ACHN (cell line): ENCODE measurements around the gene FBXW11.
A peak's percentile ranks its signal among the peaks of the same experiment; 100 is the strongest.

Experiments
- DNase-seq: peaks from one replicate; pipeline ENCODE4 v3.0.0-alpha.2; 2015
- in situ Hi-C: cut with HindIII; loops from 2 replicates; pipeline ENCODE4 v1.10.0; 2017; ENCODE audit warnings: low sequenced_read_pairs, low pct_ligation_motif_present, low pct_unique_long_range_greater_than_20kb

FBXW11 gene

DNA sequence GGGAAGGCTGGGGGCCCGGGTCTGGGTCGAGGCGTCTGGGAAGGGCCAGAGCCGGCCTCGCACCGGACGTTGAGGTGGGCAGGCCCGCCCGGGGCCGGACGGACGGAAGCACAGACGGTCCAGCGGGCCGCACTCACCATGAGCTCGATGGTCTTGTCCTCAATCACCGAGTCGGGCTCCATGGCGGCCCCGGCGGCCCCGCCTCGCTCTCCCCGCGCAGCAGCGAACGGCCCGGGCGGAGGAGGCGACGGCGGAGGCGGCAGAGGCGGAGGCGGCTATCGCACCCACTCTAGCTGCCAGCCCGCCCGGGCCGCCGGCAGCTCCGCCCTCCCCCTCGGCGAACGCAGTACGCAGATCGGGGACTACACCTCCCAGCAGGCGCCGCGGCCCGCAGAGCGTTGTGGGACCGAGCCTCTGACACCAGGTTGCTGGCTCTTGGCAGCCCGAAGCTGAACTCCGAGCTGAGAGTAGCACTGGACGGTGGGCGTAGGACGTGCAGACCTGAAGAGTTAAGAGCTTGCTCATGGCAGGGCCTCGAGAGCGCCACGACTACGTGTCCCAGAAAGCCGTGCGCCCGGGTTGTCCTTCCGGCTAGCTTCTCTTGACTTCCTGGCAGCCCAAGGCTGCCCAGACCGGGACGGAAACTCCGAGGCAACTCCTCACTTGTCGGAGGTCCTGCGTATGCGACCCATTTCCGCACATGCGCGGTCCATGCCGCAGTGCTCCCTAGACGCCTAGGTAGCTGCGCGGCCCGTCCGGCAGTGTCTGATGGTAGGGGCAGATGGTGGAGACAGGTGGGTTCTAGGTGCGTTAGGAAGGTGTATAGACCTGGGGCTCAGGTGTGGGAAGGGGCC lies at the start of gene FBXW11:
TSS of gene FBXW11 (minus strand) at position 318 of the 854 bp plus-strand sequence. CDS start at position 182, 136 bp downstream.
- in situ Hi-C loops, result no loop called here

DNA sequence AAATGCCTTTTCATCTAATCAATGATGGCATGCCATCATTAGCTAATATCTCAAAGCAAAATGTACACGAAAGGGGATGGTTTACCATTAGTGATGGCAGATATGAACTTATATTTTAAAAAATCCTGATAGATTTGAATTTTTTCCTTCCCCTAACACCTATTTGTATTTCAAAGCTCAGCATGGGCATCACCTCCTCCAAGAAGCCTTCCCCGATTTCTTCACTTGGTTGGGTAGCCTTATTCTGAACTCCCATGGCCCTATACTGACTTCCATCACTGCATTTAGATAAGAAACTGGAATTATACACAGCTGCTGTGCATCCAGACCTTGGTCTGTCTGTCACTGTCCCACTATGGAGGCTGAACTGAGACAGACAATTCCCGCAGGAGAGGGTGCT lies 49.6 kb upstream of the FBXW11 start:
- in situ Hi-C loops, result no loop called here
- DNase-seq, result no peak

More for the DNA sequence above, at the start of gene FBXW11:
- peak; percentile 95 for DNase-seq

DNA sequence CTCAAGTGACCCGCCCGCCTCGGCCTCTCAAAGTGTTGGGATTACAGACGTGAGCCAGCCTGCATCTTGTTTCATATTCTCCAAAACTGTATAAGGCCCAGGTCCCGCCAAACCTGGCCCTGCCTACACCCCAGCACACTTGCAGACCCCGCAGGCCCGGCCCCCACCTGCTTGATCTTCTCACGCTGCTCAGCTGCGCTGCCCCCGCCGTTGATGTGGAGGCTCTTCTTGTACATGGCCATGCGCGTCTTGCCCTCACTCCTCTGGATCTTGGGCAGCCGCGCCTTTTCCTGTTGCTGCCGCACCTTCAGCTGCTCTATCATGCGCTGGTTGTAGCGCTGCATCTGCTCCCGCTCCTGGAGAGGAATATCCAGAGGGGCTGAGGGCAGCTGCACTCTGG lies 49.0 kb upstream of the FBXW11 start:
- DNase-seq, result no peak
- in situ Hi-C loops, result no loop called here

DNA sequence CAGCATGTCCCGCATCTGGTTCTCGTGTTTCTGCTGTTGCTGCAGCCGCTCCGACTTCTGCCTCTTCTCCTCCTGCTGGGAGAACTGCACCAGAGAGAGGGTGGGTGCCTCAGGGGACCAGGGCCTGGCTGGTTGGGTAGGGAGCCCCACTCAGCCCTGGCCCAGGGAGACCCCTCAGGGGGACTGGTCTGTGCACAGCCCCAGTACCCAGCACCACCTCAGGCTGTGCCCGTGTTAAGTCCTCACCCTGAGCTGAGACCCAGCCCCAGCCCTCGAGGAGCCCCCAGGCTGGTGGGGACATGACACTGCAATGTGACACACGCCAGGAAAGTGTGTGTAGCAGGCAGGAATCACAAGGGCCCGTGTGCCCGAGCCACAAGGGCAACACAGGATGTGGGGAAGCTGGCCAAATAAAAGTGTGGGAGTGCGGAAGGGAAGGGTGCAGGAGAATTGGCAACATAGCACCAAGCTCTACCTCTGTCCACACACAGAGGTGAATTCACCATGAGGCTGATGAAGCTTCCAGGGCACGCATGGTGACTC lies 48.2 kb upstream of the FBXW11 start:
- DNase-seq, result no peak
- in situ Hi-C loops, result no loop called here

DNA sequence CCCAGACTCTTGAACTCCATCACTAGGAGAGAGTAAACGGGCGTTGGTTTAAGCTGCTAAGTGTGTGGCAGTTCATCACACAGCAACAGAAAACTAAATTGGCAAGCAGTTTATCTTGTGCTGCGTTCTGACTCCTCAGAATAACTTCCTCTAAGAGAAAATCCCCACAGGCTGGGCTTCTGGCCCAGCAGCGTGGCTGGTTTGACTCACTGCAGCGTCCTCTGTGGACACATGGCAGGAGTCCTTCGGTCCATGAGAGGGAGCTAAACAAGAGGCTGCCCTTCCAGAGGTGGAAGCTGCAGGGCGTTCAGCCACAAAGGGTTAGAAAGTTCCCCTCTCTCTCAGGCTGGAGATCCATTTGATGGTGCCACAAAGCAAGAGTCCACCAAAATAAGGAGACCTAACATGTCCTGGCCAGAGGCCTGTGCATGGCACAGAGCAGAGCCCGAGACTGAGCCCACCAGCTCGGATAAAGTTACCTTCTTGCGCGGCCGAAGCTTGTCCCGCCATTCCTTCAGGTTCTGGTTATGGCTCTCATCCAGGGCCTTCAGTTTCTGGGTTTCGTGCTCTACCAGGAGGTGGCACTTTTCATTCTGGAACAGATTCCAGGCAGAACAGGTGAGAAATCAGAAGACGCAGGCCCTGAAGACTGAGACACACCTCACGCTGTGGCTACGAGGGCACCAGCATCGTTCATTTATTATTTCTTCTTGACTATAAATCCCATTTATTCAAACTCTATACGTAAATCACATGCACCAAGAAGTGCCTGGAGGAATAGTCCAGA lies 46.2 kb upstream of the FBXW11 start:
- in situ Hi-C loops, result no loop called here
- DNase-seq, result peak; percentile 39

DNA sequence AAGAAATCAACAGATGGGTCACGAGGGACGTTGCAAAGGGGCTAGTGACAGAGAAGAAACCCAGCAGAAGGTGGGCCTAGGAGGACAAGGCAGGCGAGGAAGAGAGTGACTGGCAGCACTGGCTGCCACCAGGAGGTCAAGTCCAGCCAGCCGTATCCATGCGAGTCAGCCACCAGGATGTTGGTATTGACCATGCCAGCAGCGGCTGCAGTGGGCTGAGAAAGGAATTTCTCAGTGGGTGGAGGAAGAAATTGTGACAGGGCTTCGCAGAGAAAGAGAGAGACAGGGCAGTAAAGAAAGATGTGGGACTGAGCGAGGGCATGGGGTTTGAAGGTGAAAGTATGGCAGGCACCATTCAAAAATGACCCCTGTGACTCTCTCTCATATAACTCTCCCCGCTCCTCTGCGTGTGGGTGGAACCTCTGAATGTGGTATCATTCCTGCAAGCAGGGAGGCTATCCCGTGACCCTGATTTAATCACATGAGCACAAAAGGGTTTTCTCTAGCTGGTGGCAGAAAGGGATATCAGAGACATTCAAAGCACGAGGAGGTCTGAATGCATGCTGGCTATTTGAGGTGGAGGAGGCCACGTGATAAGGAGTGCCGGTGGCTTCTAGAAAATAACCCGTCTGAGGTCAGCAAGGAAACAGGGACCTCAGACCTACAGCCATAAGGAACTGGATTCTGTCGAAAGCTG lies 45.4 kb upstream of the FBXW11 start:
- in situ Hi-C loops, result no loop called here
- DNase-seq, result peak; percentile 46

DNA sequence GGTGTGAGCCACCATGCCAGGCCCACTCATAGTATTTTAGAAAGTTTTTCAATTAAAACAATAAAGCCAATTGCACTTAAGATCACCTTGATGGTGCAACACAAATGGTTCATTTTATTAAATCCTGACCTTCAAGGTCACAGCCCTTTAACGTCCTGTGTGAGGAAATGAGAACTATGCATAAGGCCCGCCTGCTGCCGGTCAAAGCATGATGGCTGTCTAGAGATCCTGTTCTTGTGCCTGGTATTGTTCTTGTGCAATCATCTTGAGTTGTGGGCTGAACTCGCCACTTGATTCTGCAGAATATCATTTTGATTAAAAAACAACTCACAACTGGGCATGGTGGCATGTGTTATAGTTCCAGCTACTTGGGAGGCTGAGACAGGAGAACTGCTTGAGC lies 43.6 kb upstream of the FBXW11 start:
- in situ Hi-C loops, result no loop called here
- no peak for DNase-seq

DNA sequence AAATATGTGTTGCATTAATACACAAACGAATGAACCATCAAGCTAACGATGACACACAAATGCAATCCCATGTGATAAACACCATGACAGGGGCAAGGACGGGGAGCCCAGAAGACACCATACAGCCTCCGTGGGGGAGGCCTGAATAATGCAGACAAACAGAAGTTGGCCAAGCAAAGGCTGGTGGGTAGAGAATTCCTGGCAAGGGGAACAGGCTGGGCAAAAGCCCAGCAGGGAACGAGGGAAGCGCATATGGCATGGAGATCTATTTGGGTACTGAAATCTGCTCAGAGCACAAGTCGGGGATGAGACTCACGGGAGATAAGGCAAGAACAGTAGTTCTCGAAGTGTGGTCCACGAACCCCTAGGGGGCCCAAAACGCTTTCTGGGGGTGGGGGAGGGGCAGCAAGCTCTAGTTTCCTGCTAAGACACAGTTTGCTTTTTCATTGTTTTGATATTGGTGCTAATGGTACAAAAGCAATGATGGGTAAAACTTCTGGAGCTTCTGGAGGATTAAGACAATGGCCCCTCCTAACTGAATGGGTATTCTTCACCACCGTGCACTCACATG lies 42.9 kb upstream of the FBXW11 start:
- in situ Hi-C loops, result no loop called here
- no peak for DNase-seq

DNA sequence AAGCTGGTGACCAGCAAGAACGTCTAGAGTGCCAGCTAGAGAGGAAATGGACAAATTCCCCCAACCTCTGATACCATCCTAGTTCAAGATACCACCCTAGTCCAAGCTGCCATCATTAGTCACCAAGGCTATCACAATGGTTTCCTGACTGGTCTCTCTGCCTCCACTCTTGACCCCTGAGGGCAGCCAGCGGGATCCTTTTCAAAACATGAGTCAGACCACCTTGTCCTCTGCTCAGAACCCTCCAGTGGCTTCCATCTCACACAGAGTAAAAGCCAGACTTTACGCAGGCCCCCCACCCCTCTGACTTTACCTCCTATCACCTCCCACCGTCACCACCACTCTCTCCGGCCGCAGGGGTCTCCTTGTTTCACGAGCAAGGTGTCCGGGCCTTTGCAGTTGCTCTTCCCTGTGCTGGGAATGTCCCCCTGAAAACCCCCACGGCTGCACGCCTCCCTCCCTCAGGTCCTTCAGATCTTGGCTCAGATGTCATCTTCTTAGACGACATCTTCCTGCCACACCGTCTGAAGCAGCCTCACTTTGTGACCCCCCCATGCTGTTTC lies 42.2 kb upstream of the FBXW11 start:
- DNase-seq, result no peak
- in situ Hi-C loops, result no loop called here

DNA sequence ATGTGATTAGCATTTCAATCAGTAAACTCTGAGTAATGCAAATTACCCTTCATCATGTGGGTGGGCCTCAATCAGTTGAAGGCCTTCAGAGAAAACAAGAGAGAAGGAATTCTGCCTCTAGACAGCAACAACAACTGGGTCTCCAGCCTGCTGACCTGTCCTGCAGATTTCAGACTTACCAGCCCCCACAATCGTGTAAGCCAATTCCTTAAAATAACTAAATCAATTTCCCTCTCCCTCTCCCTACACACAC lies 41.7 kb upstream of the FBXW11 start:
- in situ Hi-C loops, result no loop called here
- no peak for DNase-seq

DNA sequence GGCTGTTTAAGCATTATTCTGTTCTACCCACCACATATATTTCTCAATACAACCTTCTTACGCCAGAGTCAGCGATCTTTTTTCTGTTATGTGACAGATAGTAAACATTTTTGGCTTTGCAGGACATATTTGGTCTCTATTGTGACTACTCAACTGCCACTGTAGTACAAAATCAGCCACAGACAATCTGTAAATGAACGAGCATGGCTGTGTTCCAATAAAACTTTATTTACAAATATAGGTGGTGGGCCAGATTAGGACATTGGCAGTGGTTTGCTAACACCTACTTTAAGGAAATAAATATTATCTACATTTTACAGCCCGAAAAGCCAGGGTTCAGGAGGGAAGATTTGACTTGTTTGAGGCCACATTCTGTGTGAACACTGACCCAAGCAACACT lies 40.2 kb upstream of the FBXW11 start:
- DNase-seq, result no peak
- in situ Hi-C loops, result no loop called here

DNA sequence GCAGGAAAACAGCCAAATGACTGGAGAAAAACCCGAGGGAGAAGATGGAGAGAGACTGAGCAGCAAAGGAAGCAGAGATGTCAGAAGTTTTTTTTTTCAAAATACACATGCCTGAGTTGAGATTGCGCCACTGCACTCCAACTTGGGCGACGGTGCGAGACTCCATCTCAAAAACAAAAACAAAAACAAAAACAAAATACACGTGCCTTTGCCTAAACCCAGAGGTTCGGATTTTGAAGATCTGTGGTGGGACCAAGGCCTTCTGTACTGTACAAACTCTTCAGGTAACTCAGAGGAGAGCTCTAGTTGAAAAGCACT lies 38.8 kb upstream of the FBXW11 start:
- no peak for DNase-seq
- in situ Hi-C loops, result no loop called here

DNA sequence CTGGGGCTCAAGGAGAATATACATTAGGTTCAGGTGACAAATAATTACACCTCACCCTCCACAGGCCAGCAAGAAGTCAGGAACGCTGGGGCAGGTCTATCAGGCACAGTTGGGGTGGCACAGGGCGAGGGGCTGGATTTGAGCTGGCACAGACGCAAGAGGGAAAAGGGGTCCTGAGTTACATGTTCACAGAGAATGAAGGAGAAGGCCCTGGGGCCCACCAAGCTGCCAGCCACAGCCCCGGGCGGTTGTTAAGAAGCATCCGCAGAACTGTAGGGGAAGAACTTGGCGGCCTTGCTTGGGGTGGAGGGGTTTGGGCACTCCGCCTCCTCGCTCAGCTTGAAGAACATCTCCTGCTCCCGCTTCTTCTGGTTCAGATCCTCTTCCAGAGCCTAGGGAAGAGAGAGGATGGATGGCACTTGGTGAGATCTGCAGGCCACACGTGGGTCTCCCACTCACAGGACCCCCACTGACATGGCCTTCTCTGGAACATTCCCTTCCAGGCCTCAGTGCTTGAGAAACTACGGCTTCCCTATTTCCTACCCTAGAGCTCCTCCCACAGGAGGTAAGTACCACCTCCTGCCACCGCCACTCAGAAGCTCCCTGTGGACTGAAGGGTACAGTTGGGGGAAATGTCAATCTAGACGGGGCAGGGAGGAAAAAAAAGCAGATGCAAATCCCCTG lies 38.3 kb upstream of the FBXW11 start:
- in situ Hi-C loops, result no loop called here

DNA sequence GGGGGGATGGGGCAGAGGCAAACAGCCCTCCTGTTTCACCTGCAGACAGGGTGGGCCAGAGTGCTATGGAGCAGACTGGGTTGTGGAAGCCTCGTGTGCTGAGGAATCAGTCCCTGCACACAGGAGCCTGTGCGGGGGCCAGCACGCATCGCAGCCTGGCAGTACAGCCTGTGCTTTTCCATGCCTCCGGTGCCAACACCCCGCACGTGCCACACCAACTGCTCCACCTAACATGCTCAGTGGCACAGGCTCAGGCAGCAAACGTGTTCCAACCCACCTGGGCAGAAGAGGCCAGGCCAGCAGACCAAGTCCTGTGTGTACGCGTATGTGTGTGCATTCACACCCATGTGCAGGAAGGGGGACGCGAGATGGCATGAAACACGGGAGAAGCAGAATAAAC lies 37.4 kb upstream of the FBXW11 start:
- in situ Hi-C loops, result no loop called here
- DNase-seq, result no peak

More for the DNA sequence above, 38.3 kb upstream of the FBXW11 start:
- DNase-seq, result no peak

DNA sequence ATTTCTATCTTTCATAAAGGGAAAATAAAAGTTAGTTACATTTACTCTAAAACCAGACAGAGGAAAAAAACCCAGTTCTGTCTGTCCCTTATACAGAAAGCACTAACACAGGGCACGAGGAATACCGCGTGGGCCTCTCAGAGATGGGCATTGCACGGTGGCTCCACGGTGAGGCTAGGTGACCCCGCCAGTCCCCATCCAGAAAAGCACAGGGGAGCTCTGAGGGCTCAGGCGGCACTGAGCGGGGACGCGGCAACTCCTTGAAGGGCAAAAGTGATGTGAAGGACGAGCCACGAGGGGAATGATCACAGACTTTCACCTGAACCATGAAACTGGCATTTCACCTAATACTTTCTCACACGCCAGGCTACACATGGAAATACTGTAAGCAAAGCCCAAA lies 35.7 kb upstream of the FBXW11 start:
- no peak for DNase-seq
- in situ Hi-C loops, result no loop called here

DNA sequence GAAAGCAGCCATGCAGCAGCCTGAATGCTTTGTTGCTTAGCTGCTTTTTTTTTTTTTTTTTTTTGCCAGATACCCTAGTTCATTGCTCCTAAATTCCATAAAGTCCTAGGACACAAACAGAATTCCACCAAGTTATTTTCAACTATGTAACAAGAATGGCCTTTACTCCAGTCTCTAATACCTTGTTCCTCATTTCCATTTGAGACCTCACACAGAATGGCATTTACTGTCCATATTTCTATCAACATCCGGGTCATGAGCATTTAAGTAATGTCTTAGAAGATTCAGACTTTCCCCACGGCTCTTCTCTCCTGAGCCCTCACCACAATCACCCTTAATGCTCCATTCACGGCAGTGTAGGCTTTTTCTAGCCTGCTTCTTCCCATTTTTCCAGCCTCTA lies 31.7 kb upstream of the FBXW11 start:
- in situ Hi-C loops, result no loop called here
- DNase-seq, result no peak

DNA sequence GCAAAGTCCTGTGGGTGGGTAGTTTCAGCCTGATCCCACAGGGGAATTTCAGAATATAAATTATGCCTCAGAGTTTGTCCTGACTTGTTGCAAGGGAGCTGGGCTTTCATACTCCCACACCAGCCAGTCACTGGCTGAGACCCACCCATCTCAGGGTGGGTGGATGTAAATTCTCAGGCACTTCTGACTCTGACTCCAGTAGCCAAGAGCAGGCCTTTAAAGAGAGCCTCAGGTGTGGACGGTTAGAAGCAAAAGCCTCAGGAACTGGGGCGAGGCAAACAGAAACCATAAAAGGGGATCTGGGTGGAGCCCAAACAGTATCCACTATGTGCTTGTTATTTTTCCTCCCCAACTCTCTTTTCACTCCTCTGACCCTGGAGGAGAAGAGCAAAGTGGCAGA lies 28.6 kb upstream of the FBXW11 start:
- DNase-seq, result no peak
- in situ Hi-C loops, result no loop called here

DNA sequence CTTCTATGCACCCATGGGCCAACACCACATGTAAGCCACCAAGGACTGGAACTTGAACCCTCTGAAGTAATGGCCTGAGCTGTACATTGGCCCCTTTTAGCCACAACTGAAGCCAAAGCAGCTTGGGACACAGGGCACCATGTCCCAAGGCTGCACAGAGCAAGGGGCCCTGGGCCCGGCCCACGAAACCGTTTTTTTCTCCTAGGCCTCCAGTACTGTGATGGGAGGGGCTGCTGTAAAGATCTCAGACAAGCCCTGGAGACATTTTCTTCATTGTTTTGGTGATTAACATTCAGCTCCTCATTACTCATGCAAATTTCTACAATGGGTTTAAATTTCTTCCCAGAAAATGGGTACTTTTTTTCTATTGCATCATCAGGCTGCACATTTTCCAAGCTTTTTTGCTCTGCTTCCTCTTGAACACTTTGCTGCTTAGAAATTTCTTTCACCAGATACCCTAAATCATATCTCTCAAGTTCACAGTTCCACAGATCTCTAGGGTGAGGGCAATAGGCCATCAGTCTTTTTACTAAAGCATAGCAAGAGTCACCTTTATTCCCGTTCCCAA lies 25.5 kb upstream of the FBXW11 start:
- DNase-seq, result no peak
- in situ Hi-C loops, result no loop called here
